ENCODE measurements around the gene SLC49A3. TPM values are rescaled to one million over a fixed set of nuclear protein-coding genes. Genes with fewer than 3 reads are reported as not detected.

SLC49A3 gene
- polyA plus RNA-seq, 1 donor (not counting 4 experiments of a cell fraction or from before 2014, with no cell fraction given), result 0.04 TPM

DNA sequence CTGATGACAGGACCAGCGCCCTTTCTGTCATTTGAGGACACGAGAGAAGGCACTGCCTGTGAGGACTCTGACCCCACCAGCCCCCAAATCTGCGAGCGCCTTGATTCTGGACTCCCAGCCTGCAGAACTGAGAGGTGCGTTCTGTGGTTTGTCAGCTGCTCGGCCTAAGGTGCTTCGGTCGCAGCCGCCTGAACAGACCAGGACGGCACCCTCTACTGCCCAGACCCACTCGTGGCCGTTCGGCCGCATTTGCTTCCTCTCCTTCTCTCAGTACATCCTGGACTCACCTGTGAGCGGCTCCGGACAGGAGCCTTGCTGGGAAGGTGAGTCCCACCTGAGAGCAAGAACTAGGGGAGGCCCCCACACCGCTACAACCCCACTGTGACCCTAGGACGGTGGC lies 25.1 kb upstream of the SLC49A3 start:
- no peaks in the 10 kb centered on the region for H3K9me1 ChIP-seq (ENCODE audit: control insufficient read depth, extremely low read depth, insufficient read depth, low read length)
- H3K9me3 ChIP-seq (ENCODE audit: control insufficient read depth, low read depth, low read length), result no peaks in the 10 kb centered on the region
- no peak for FAIRE-seq
- peaks cover 5 to 12% of the 10 kb centered on the region in 2 experiments for H3K36me3 ChIP-seq (ENCODE audit: control insufficient read depth in 2 of 2, extremely low read depth in 1 of 2, insufficient read depth in 2 of 2, low read length in 2 of 2)
- H3K4me2 ChIP-seq (ENCODE audit: control insufficient read depth, extremely low read depth, insufficient read depth, low read depth, low read length), result no peak overlapping the region
- peaks cover 7% of the 10 kb centered on the region for H4K20me1 ChIP-seq (ENCODE audit: control insufficient read depth, extremely low read depth, insufficient read depth, low read length)
- H3K27me3 ChIP-seq (ENCODE audit: control insufficient read depth, extremely low read depth, insufficient read depth, low read length), result no peaks in the 10 kb centered on the region
- dilution Hi-C loops (cut with MboI; ENCODE audit: extremely low pct_ligation_motif_present, low sequenced_read_pairs), result no loop called here
- H3K4me3 ChIP-seq (ENCODE audit: control insufficient read depth in 2 of 3, extremely low read depth in 1 of 3, insufficient read depth in 2 of 3, low read depth in 1 of 3, low read length in 3 of 3), result no peak overlapping the region
- no peak overlapping the region for H2AFZ ChIP-seq (ENCODE audit: control insufficient read depth, low read length)
- H3K9ac ChIP-seq (ENCODE audit: control insufficient read depth, extremely low read depth, insufficient read depth, low read length), result no peak overlapping the region
- peaks cover 79% of the 10 kb centered on the region for H3K79me2 ChIP-seq (ENCODE audit: control insufficient read depth, insufficient read depth, low read length)
- no peak for DNase-seq (ENCODE audit: low read depth, low spot score)
- no peak overlapping the region for H3K27ac ChIP-seq (ENCODE audit: control insufficient read depth, insufficient read depth, low read length)
- no peaks in the 10 kb centered on the region for H3K4me1 ChIP-seq (ENCODE audit: control insufficient read depth, extremely low read depth, insufficient read depth, low read length)
- TF ChIP-seq, protein P1, sequence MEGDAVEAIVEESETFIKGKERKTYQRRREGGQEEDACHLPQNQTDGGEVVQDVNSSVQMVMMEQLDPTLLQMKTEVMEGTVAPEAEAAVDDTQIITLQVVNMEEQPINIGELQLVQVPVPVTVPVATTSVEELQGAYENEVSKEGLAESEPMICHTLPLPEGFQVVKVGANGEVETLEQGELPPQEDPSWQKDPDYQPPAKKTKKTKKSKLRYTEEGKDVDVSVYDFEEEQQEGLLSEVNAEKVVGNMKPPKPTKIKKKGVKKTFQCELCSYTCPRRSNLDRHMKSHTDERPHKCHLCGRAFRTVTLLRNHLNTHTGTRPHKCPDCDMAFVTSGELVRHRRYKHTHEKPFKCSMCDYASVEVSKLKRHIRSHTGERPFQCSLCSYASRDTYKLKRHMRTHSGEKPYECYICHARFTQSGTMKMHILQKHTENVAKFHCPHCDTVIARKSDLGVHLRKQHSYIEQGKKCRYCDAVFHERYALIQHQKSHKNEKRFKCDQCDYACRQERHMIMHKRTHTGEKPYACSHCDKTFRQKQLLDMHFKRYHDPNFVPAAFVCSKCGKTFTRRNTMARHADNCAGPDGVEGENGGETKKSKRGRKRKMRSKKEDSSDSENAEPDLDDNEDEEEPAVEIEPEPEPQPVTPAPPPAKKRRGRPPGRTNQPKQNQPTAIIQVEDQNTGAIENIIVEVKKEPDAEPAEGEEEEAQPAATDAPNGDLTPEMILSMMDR (optimal IDR thresholded peaks at IDR 0.05 in 1 of 3, IDR thresholded peaks at IDR 0.05 in 1 of 3, conservative IDR thresholded peaks at IDR 0.05 in 1 of 3; ENCODE audit: extremely low read depth in 1 of 3, insufficient read depth in 2 of 3, low read length in 3 of 3), result no peak
- no peak for TF ChIP-seq EZH2 (IDR thresholded peaks at IDR 0.05; ENCODE audit: low read length)

DNA sequence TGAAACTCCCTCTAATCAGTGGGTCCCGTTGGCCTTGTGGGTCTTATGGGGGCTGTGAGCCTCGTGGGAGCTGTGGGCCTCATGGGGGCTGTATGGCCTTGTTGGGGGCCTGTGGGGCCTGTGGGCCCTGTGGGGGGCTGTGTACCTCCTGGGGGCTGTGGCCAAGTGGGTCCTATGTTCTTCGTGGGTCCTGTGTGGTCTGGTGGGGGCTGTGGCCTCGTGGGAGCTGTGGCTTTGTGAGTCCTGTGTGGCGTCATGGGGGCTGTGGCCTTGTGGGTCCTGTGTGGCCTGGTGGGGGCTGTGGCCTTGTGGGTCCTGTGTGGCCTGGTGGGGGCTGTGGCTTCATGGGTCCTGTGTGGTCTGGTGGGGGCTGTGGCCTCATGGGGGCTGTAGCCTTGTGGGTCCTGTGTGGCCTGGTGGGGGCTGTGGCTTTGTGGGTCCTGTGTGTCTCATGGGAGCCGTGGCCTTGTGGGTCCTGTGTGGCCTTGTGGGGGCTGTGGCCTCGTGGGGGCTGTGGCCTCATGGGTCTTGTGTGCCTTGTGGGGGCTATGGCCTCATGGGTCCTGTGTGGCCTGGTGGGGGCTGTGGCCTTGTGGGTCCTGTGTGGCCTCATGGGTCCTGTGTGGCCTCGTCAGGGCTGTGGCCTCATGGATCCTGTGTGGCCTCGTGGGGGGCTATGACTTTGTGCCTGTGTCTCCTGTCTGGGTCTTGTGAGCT lies 24.1 kb upstream of the SLC49A3 start:
- TF ChIP-seq EZH2 (IDR thresholded peaks at IDR 0.05; ENCODE audit: low read length), result no peak
- TF ChIP-seq, protein P1 (optimal IDR thresholded peaks at IDR 0.05 in 1 of 3, IDR thresholded peaks at IDR 0.05 in 1 of 3, conservative IDR thresholded peaks at IDR 0.05 in 1 of 3; ENCODE audit: extremely low read depth in 1 of 3, insufficient read depth in 2 of 3, low read length in 3 of 3), result no peak
- Histone ChIP-seq H3K9me3 (ENCODE audit: control insufficient read depth, low read depth, low read length) (no peaks in the 10 kb centered on the region), H3K79me2 (ENCODE audit: control insufficient read depth, insufficient read depth, low read length) (peaks cover 81% of the 10 kb centered on the region), H3K9ac (ENCODE audit: control insufficient read depth, extremely low read depth, insufficient read depth, low read length) (no peak overlapping the region), H2AFZ (ENCODE audit: control insufficient read depth, low read length) (no peak overlapping the region), H3K36me3 (ENCODE audit: control insufficient read depth in 2 of 2, extremely low read depth in 1 of 2, insufficient read depth in 2 of 2, low read length in 2 of 2) (peaks cover 5 to 12% of the 10 kb centered on the region in 2 experiments), H3K4me3 (ENCODE audit: control insufficient read depth in 2 of 3, extremely low read depth in 1 of 3, insufficient read depth in 2 of 3, low read depth in 1 of 3, low read length in 3 of 3) (no peak overlapping the region), H3K4me1 (ENCODE audit: control insufficient read depth, extremely low read depth, insufficient read depth, low read length) (peaks cover 2% of the 10 kb centered on the region), H4K20me1 (ENCODE audit: control insufficient read depth, extremely low read depth, insufficient read depth, low read length) (peaks cover 7% of the 10 kb centered on the region), H3K9me1 (ENCODE audit: control insufficient read depth, extremely low read depth, insufficient read depth, low read length) (peaks cover 4% of the 10 kb centered on the region), H3K4me2 (ENCODE audit: control insufficient read depth, extremely low read depth, insufficient read depth, low read depth, low read length) (no peak overlapping the region), H3K27me3 (ENCODE audit: control insufficient read depth, extremely low read depth, insufficient read depth, low read length) (no peaks in the 10 kb centered on the region), H3K27ac (ENCODE audit: control insufficient read depth, insufficient read depth, low read length) (no peak overlapping the region)
- FAIRE-seq, result no peak
- dilution Hi-C loops (cut with MboI; ENCODE audit: extremely low pct_ligation_motif_present, low sequenced_read_pairs), result no loop called here
- no peak for DNase-seq (ENCODE audit: low read depth, low spot score)
